A673 (cell line): ENCODE results near the gene JARID2.

Experiments used
- CTCF ChIP-seq: fragments of 300-800, 200-600 bp; sonication (generic); conservative IDR thresholded peaks from 2 replicates; pipeline ENCODE4 v1.5.1; 2017; ENCODE audit warnings: low read depth, mild to moderate bottlenecking, antibody characterized with exemption, low read length, moderate library complexity, mixed read lengths
- EZH2 ChIP-seq: fragments of 200-600 bp; sonication (generic); IDR thresholded peaks from 2 replicates; pipeline ENCODE4 v1.6.1; 2017; ENCODE audit warnings: borderline replicate concordance, low read depth, mild to moderate bottlenecking, mixed read lengths, antibody characterized with exemption, low read length; ENCODE audit not compliant: poor library complexity, severe bottlenecking

DNA sequence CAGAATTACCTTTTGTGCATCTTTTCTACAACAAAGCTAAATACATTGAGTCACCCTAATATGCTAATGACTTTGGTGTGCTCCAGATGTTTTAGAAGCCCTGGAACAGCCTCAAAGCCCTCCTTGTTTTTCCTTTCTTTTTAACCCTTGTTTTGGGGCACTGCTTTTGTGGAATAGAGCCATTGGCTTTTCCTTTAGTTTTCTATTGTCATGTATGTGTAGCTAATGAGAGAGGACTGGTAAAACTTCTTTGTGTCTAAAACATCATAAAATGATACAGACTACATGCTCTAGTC, 158.8 kb downstream of the JARID2 start:
- no peak for TF ChIP-seq CTCF
- TF ChIP-seq EZH2 = no peak
